ENCODE measurements around the gene IQGAP2. TPM values are rescaled to one million over a fixed set of nuclear protein-coding genes. Genes with fewer than 3 reads are reported as not detected.

Gene IQGAP2
- total and polyA plus RNA-seq, 2 of the 8 experiments (the other 6 are each of a cell fraction or from before 2014, with no cell fraction given): 19.7 to 66.0 TPM

- Histone ChIP-seq H2BK5ac (ENCODE audit: low read depth, low read length) (no peak overlapping the region), H3K27me3 (replicated peaks in 1 of 4; ENCODE audit: control insufficient read depth in 3 of 4, extremely low read depth in 1 of 4, insufficient read depth in 3 of 4, low read length in 3 of 4) (peaks cover 5 to 19% (median 14%) of the 10 kb centered on the region in 4 experiments), H3K23ac (ENCODE audit: insufficient read length) (no peak overlapping the region), H3K23me2 (ENCODE audit: low read depth, low read length) (peaks cover 13% of the 10 kb centered on the region; the same call in 1 of the 2 replicates), H3K9ac (replicated peaks in 1 of 4; ENCODE audit: extremely low read depth in 1 of 4, low read depth in 3 of 4, low read length in 3 of 4) (no peak overlapping the region), H2BK120ac (replicated peaks; ENCODE audit: low read depth, low read length) (no peak overlapping the region), H4K20me1 (replicated peaks in 1 of 2; ENCODE audit: control insufficient read depth in 1 of 2, insufficient read depth in 2 of 2, low read length in 2 of 2) (peaks cover 2 to 3% of the 10 kb centered on the region in 2 experiments), H2BK15ac (ENCODE audit: low read length) (0 out of 2 replicates have a peak overlapping the region, but pooled peaks have one; percentile 8), H4K8ac (ENCODE audit: extremely low read depth, insufficient read depth, low read length) (peak overlapping the region; percentile 42; the same call in 1 of the 2 replicates), H3K9me3 (ENCODE audit: insufficient read depth in 2 of 2, low read depth in 1 of 2, low read length in 1 of 2) (no peaks in the 10 kb centered on the region), H3K4me3 (ENCODE audit: extremely low read depth in 1 of 4, insufficient read depth in 2 of 4, low read depth in 3 of 4, low read length in 4 of 4) (peak overlapping the region; percentile 50 to 86 (median 60)), H4K5ac (ENCODE audit: insufficient read length, low read depth, low read length) (no peak overlapping the region), H2BK12ac (ENCODE audit: low read depth, low read length) (no peak overlapping the region), H4K91ac (replicated peaks; ENCODE audit: insufficient read length, low read length) (no peak overlapping the region), H3K36me3 (ENCODE audit: control insufficient read depth in 2 of 4, insufficient read depth in 4 of 4, low read length in 3 of 4) (no peaks in the 10 kb centered on the region), H3K4me2 (ENCODE audit: insufficient read depth in 1 of 2, low read depth in 2 of 2, low read length in 2 of 2) (peak overlapping the region; percentile 81 to 96), H3K18ac (ENCODE audit: extremely low read depth, low read length) (no peak overlapping the region), H2BK20ac (ENCODE audit: low read length) (no peak overlapping the region; the same call in 1 of the 2 replicates), H3K14ac (ENCODE audit: insufficient read length) (no peak overlapping the region), H2AK5ac (ENCODE audit: low read depth, low read length) (no peak overlapping the region), H3K56ac (replicated peaks; ENCODE audit: insufficient read length, low read depth, low read length) (no peak overlapping the region), H3K4ac (replicated peaks; ENCODE audit: insufficient read length, low read depth, low read length) (no peak overlapping the region), H3K4me1 (replicated peaks in 1 of 4; ENCODE audit: control insufficient read depth in 3 of 4, insufficient read depth in 4 of 4, low read length in 3 of 4) (peaks cover 0 to 2% (median 0%) of the 10 kb centered on the region in 4 experiments; a peak in 2 of 7 replicates), H3K79me1 (ENCODE audit: low read depth, low read length) (peaks cover 2% of the 10 kb centered on the region; the same call in 1 of the 2 replicates), H2AFZ (ENCODE audit: low read length) (peak overlapping the region; percentile 84; the same call in 1 of the 2 replicates), H3K27ac (ENCODE audit: low read depth, low read length) (no peak overlapping the region), H3K79me2 (ENCODE audit: control insufficient read depth in 1 of 2, insufficient read depth in 2 of 2, low read length in 2 of 2) (peaks cover 6 to 29% of the 10 kb centered on the region in 2 experiments)
- ChIA-PET CTCF (ENCODE audit: partially characterized antibody) (interaction anchor here (1.2 to 2.4 kb wide), 5 partner anchors 10 to 362 kb away, joined by 3 to 12 read pairs (median 3); no protein-coding TSS in a partner anchor), POLR2A (ENCODE audit: partially characterized antibody) (interaction anchor here (0.8 to 1.1 kb wide), 3 partner anchors 10 to 93 kb away, joined by 3 to 5 read pairs (median 3); no protein-coding TSS in a partner anchor)
- WGBS, 2 experiments (ENCODE audit: extremely low coverage in 1 of 2, insufficient coverage in 1 of 2, insufficient read length in 1 of 2, insufficient replicate concordance in 2 of 2, low coverage in 1 of 2, low lambda C conversion rate in 2 of 2, missing lambda C conversion rate in 1 of 2): 29% methylated on average over 52 of the region's 52 CpGs; no CpG with 5 or more reads in 1 of the 2 experiments
- TF ChIP-seq SAP30 (IDR thresholded peaks at IDR 0.05; ENCODE audit: insufficient read depth, insufficient replicate concordance, low read length) (no peak), MAFK (IDR thresholded peaks at IDR 0.05; ENCODE audit: low read depth, low read length) (no peak), PHF8 (conservative IDR thresholded peaks at IDR 0.05; ENCODE audit: low read depth, low read length) (no peak), E2F6 (IDR thresholded peaks at IDR 0.05) (peak; percentile 84), KDM1A (IDR thresholded peaks at IDR 0.05; ENCODE audit: borderline replicate concordance, low read length) (peak; percentile 78; the same call in 1 of the 2 replicates), GTF2F1 (IDR thresholded peaks at IDR 0.05; ENCODE audit: borderline replicate concordance, low read depth, low read length) (no peak), USF2 (IDR thresholded peaks at IDR 0.05; ENCODE audit: low read length) (no peak), SUZ12 (IDR thresholded peaks at IDR 0.05; ENCODE audit: low read length) (peak; percentile 56; the same call in 1 of the 2 replicates)
- DNase-seq (ENCODE audit: low read depth in 1 of 2, low spot score in 2 of 2) (peak in 1 of 2 experiments; percentile 72), FAIRE-seq (no peak)
Measured at GRCh38 chr5:76714751-76715485, 311.8 kb downstream of the IQGAP2 start.

Measured in H1 (cell line).